HG02840 (cell line): Measurements from ENCODE around the gene LHX1.

Source experiments
- ATAC-seq: cut with Tn5 transposase; IDR thresholded peaks from one replicate; pipeline ENCODE4 v1.9.1; 2021; ENCODE audit warnings: mild to moderate bottlenecking, moderate library complexity, moderate number of reproducible peaks; ENCODE audit not compliant: unreplicated experiment, low FRiP score

LHX1 gene

DNA sequence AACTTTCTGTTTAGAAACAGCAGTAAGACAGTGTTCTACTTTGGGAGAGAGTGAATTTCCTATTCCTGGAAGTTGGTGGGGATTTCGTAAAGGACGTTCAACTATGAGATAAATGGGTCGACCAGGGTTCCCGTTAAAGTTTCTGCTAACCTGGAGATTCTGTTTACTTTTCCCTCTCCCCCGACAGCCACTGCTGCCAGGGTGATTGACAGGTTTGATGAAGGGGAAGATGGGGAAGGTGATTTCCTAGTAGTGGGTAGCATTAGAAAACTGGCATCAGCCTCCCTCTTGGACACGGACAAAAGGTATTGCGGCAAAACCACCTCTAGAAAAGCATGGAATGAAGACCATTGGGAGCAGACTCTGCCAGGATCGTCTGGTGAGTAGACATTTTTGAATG, 12.8 kb downstream of the LHX1 start:
- ATAC-seq = no peak

DNA sequence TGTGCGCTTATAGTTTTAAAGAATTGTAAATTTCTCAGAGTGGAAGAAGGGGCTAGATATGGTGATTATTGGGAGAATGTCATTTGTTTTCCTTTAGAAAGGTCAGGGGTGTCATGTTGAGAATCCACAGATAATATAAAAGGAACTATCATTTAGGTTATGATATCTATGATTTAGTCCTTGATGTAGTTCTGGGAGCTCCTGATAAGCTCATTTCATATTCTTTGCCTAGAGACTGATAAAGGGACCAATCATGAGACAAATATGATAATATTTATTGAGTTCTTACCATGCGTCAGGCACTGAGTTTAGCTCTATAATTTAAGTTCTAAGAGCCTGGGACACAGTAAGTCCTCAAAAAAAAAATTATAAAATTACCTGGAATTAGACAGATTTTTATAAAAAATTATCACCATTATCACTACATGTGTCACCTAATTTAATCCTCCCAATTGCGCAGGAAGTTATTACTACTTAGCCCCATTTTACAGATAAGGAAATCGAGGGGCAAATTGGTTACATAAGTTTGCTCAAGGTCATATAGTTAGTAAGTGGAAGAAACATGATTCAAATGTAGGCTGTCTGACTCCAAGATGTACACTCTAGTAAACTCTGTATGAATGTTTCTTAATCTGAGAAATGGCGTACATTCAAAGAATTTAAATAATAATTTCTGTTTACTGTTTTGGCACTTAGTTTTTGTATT, 14.0 kb downstream of the LHX1 start:
- ATAC-seq = no peak

DNA sequence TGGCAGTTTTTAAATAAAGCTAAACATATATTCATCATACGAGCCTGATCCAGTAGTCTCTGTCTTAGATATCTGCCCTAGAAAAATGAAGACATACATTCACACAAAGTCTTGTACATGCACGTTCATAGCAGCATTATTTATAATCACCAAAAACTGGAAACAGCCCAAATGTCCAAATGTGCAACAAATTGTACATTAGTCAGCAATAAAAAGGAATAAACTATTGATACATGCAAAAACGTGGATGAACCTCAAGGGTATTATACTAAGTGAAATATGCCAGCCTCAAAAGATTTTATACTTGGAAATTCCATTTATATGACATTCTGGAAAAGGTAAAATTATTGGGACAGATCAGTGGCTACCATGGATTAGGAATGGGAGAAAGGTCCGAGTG, 34.2 kb downstream of the LHX1 start:
- no peak for ATAC-seq

DNA sequence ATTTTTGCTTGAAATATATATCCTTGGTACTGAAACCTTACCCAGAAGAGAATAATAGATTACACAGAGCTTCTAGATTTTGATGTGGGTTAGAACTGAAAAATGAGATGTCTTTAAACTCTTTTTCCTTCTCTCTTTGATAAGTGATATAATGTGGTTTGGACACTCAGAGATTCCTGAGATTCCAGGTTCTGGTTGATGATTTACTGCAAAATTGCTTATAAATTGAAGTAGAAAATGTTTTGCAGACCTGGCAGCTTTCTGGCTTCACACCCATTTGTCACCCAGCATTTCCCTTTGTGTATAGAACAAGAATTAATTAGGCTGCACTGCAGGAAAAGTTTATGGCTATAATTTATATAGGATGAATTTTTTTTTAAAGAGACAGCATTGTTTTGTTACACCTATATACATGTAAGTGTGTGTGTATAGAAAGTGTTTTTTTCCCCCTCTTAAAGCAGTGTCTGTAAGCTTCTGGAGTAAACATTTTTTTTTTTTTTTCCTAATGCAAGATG, 35.0 kb downstream of the LHX1 start:
- ATAC-seq = no peak

DNA sequence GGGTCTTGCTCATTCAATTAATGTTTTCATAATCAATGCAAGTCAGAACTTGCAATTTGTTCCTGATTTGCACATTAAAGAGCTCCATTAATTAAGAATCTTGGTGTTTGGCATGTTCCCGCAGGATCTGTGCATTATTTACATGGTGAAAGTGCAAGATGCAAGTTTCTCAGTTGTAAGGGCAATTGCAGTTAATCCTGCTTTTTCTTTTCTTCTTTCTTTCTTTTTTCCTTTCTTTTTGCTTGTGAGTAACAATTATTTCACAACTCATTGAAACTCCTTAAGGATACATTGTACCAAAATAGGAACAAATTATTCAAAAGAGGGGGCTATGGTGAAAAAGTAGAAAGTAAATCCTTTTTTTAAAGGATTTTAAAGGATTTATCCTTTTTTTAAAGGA, 35.6 kb downstream of the LHX1 start:
- no peak for ATAC-seq

DNA sequence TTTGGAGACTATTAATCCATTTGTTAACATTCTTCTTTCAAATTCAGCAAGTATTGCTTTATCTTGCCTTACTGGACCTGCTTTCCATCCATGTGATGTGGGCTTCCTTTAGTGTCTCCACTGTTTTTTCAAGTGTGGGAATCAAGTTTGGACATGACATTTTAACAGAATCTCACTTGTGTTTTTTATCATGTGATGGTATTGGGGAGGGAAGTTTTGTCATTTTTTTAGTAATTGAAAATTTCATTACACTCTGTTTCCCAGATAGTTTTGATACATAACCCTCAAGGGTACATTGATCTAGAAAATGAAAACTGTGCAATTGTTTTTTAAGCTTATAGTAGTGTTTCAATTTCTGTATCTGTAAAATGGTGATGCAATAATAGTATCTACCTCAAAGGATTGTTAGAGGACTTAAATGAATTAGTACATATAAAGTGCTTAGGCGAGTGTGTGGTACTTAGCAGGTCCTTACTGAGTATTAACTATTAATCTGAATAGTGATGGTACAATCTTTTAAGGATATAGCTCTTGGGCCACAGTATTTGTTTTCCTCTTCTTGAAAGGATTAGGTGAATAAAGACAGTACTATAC, 38.7 kb downstream of the LHX1 start:
- ATAC-seq = no peak

DNA sequence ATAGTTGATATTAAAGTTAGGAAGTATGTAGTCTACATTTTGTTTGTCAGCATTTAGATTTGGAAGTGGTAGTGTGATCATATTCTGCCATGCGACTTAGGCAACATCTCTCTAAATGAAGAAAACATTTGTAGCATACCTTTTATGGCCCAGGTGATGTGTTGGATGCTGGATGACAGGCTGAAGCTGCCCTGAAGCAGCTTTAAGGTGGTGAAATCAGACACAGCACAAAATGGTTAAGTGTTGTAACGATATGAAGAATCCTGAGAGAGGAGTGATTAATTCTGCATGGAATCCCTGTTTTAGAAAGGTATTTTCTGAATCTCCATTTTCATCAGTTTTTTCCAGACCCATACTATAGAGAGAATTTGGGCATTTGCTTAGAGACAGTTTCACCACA, 39.8 kb downstream of the LHX1 start:
- ATAC-seq = no peak

DNA sequence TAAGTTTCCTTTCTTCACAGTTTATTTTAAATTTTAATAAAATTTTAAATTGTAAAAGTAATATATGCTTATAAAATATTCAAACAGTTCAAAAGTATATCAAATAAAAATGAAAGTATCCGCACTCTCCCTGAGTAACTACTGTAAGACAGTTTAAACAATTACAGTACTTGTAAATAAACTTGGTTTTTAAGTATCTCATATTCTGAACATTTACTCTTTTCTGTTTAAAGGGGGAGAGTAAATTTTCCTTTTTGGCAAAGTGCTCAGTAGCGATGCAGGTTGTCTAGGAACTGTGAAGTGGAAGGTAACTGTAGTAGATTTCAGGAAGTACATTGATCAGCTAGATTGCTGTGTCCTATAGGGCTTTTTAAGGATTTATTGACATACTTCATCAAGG, 40.3 kb downstream of the LHX1 start:
- ATAC-seq = no peak

DNA sequence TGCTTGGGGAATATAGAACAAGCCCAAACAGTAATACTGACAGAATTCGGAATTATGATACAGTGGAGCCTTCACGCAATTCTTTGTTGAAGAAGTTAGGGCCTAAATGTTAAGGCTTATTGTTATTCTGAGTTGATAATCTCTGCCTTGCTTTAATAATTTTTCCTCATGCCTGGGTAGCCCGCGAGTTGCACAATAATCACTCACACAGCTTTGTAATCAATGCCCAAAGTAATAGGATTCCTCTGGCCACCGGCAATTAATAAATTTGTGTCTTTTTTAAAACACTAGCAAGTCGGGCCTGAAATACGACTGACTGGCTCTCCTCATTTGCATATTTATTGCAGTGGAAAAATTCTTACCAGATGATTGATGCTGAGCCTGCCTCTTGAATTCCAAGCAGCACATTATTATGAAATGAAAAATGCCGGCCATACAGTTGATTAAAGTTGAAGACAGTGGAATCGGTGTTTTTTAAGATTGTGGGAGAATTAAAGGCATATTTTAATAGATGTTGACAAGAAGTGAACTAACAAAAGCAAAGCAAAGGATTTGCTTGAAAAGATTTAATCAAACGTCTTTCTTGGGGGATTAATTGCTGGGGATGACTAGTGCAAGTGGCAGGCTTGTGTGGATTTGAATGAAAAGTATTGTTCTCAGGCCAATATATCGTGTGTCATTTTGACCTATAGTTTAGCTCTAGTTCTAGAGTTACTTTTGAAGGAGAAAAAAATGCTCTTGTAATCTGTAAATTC, 41.7 kb downstream of the LHX1 start:
- no peak for ATAC-seq

DNA sequence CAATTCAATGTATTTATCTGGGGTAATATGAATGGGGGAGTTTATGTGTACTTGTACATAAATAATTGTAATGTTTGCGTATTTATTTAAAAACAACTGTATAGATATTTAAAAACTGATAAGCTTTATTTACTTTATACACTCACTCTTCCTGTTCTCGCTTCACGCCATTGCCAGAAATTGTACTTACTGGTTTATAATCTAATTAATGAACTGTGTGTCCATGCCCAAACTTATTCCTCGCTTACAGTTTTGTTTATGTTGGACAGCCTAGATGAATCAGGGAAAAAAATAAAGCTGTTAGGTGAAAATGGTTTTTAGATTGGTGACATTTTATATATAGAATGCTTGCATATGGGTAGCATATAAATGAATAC, 42.3 kb downstream of the LHX1 start:
- no peak for ATAC-seq

DNA sequence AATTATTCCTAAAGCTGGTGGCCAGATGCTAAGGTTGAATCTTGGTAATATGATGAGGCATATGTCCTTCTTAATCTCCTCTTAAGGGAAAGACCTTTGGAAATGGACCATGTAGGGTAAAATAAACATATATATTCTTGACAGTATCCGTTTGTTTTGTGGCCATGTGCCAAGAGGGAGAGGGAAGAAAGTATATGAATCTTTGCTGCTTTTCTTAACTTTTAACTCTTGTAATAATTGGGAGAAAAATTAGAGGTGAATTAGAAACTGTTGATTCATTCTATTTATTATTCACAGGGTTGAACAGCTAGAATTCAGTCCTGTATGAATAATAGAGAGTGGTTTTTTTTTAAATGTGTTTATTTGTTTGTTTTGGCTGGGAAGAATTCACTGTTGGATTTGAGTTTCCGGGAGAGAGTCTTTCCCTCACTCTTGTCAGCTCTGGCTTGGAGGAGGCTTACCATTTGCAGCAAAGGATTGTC, 43.0 kb downstream of the LHX1 start:
- no peak for ATAC-seq

DNA sequence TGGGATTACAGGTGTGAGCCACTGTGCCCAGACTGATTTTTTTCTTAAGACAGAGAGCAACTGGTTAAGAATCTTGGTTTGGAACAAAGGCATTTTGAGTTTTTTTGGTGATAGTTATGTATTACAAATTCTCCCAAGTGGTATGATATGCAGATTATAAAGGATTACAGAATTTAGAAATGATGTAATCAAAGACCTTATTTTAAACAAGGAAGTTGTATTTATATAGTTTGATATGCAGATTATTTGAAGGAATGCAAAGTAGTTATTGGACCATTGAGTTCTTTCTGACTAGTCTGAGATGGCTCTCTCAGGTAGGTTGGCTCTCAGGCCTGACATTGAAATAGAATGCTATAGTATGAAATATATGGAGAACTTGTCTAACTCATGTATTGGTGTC, 46.3 kb downstream of the LHX1 start:
- no peak for ATAC-seq

DNA sequence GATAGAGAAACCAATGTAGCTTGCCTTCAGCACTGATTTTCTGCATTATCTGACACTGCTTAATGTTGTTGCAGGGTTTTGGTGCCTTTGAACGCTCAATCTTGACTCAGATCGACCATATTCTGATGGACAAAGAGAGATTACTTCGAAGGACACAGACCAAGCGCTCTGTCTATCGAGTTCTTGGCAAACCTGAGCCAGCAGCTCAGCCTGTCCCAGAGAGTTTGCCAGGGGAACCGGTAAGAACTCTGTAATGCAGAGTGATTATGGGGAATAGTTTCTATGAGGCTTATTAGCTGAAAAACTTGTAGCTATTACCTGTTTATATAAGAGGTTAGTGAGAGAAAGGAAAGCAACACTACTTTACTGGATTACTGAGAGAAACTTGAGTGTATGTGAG, 51.9 kb downstream of the LHX1 start:
- ATAC-seq = no peak

DNA sequence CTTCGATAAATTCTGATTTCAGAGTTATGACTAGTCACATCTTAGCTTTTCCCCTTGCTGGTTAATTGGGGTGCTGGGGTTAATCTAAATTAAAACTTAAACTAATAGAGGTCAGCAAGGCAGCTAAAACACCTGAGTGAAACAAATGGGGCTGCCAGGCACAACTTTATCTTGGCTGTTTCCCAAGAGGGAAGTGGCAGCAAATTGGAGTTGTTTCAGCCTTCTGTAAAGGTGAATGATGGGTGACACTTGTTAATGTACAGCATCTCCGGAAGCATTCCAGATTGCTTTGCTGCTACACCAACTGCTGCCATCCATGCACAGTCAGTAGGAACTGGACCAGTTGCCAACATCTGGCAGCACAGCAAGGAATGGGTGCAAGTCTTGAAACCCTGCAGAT, 55.4 kb downstream of the LHX1 start:
- ATAC-seq = no peak

DNA sequence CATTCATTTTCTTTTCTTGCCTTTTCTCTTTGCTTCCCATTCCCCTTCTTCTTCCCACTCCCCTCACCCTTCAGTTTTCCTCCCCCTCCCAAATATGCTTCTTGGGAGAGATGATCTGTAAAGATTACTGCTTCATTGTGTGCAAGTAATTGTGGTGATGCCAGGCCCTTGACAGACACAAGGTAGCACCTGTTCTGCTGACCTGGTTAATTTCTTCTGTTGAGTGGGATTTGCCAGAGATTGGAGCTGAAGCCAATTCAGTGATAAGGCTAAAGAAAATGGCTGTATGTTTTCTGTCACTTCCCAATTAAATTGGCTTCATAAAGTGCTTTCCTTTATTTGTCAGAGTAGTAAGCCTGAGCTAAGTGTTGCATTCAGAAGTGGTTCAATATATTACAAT, 56.0 kb downstream of the LHX1 start:
- ATAC-seq = no peak
